ENCODE measurements around the gene IL25. TPM values are rescaled to one million over a fixed set of nuclear protein-coding genes. Genes with fewer than 3 reads are reported as not detected.
"Not testable (repeated sequence)": the region's sequence is repeated elsewhere in the genome, so short reads cannot be mapped to it uniquely, and the experiment has no call there.

Gene IL25
- total RNA-seq, 1 donor from 2014 or later: not detected

GRCh38 chr14:23396126-23396525, 23.5 kb downstream of the IL25 start:
- TF ChIP-seq, protein P1, sequence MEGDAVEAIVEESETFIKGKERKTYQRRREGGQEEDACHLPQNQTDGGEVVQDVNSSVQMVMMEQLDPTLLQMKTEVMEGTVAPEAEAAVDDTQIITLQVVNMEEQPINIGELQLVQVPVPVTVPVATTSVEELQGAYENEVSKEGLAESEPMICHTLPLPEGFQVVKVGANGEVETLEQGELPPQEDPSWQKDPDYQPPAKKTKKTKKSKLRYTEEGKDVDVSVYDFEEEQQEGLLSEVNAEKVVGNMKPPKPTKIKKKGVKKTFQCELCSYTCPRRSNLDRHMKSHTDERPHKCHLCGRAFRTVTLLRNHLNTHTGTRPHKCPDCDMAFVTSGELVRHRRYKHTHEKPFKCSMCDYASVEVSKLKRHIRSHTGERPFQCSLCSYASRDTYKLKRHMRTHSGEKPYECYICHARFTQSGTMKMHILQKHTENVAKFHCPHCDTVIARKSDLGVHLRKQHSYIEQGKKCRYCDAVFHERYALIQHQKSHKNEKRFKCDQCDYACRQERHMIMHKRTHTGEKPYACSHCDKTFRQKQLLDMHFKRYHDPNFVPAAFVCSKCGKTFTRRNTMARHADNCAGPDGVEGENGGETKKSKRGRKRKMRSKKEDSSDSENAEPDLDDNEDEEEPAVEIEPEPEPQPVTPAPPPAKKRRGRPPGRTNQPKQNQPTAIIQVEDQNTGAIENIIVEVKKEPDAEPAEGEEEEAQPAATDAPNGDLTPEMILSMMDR (IDR thresholded peaks at IDR 0.05; ENCODE audit: insufficient read depth, low read length, poor library complexity, severe bottlenecking): no peak
- Histone ChIP-seq H3K4me3 (ENCODE audit: low read depth, low read length) (no peak overlapping the region), H3K27me3 (ENCODE audit: control insufficient read depth, insufficient read depth, low read length) (peaks cover 2% of the 10 kb centered on the region), H3K36me3 (ENCODE audit: control insufficient read depth, insufficient read depth, low read length) (no peaks in the 10 kb centered on the region)
- DNase-seq (ENCODE audit: low read depth): no peak

GRCh38 chr14:23396781-23397407, 24.3 kb downstream of the IL25 start:
- TF ChIP-seq, protein P1 (IDR thresholded peaks at IDR 0.05; ENCODE audit: insufficient read depth, low read length, poor library complexity, severe bottlenecking): no peak
- DNase-seq (ENCODE audit: low read depth): no peak
- H3K4me3 ChIP-seq (ENCODE audit: low read depth, low read length): no peak overlapping the region
- H3K36me3 ChIP-seq (ENCODE audit: control insufficient read depth, insufficient read depth, low read length): no peaks in the 10 kb centered on the region
- peaks cover 2% of the 10 kb centered on the region for H3K27me3 ChIP-seq (ENCODE audit: control insufficient read depth, insufficient read depth, low read length)

- peaks cover 4% of the 10 kb centered on the region for H3K27me3 ChIP-seq (ENCODE audit: control insufficient read depth, insufficient read depth, low read length)
- no peak overlapping the region for H3K4me3 ChIP-seq (ENCODE audit: low read depth, low read length)
- TF ChIP-seq, protein P1 (IDR thresholded peaks at IDR 0.05; ENCODE audit: insufficient read depth, low read length, poor library complexity, severe bottlenecking): no peak
- H3K36me3 ChIP-seq (ENCODE audit: control insufficient read depth, insufficient read depth, low read length): no peaks in the 10 kb centered on the region
- DNase-seq (ENCODE audit: low read depth): no peak
Observed at GRCh38 chr14:23398348-23398747, 25.7 kb downstream of the IL25 start.

GRCh38 chr14:23399136-23399535, 26.5 kb downstream of the IL25 start:
- DNase-seq (ENCODE audit: low read depth): no peak
- Histone ChIP-seq H3K36me3 (ENCODE audit: control insufficient read depth, insufficient read depth, low read length) (no peaks in the 10 kb centered on the region), H3K27me3 (ENCODE audit: control insufficient read depth, insufficient read depth, low read length) (peaks cover 4% of the 10 kb centered on the region), H3K4me3 (ENCODE audit: low read depth, low read length) (no peak overlapping the region)
- TF ChIP-seq, protein P1 (IDR thresholded peaks at IDR 0.05; ENCODE audit: insufficient read depth, low read length, poor library complexity, severe bottlenecking): no peak

GRCh38 chr14:23399591-23399990, 27.0 kb downstream of the IL25 start:
- Histone ChIP-seq H3K27me3 (ENCODE audit: control insufficient read depth, insufficient read depth, low read length) (peaks cover 4% of the 10 kb centered on the region), H3K36me3 (ENCODE audit: control insufficient read depth, insufficient read depth, low read length) (no peaks in the 10 kb centered on the region), H3K4me3 (ENCODE audit: low read depth, low read length) (no peak overlapping the region)
- DNase-seq (ENCODE audit: low read depth): no peak
- TF ChIP-seq, protein P1 (IDR thresholded peaks at IDR 0.05; ENCODE audit: insufficient read depth, low read length, poor library complexity, severe bottlenecking): no peak

DNA sequence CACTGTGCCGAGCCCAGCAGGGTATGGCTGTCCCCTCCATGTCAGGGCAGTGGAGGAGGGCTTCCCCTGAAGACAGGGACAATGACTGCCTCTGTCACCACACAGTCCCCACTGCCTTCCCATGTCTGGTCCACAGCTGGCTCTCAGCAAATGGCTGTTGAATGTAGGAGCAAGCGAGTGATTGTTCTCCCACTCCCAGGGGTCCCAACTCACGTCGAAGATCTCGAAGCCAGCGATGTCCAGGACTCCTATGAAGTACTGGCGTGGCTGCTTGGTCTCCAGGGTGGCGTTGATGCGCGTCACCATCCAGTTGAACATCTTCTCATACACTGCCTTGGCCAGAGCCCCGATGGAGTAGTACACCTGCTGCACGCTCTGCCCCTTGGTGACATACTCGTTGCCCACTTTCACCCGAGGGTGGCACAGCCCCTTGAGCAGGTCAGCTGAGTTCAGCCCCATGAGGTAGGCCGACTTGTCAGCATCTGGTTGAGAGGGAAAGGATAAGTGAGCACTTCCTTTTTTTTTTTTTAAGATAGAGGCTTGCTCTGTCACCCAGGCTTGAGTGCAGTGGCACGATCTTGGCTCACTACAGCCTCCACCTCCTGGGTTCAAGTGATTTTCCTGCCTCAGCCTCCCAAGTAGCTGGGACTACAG, 28.0 kb downstream of the IL25 start:
- not testable (repeated sequence) for H3K4me3 ChIP-seq (ENCODE audit: low read depth, low read length); H3K27me3 ChIP-seq (ENCODE audit: control insufficient read depth, insufficient read depth, low read length); DNase-seq (ENCODE audit: low read depth); H3K36me3 ChIP-seq (ENCODE audit: control insufficient read depth, insufficient read depth, low read length)

All from kidney epithelial cell (primary cell).